ENCODE results near the gene GRID2. TPM values are rescaled to one million over a fixed set of nuclear protein-coding genes. Genes with fewer than 3 reads are reported as not detected.
A peak's percentile ranks its signal among the peaks of the same experiment; 100 is the strongest.

The GRID2 gene
- total RNA-seq, 1 donor = not detected

DNA sequence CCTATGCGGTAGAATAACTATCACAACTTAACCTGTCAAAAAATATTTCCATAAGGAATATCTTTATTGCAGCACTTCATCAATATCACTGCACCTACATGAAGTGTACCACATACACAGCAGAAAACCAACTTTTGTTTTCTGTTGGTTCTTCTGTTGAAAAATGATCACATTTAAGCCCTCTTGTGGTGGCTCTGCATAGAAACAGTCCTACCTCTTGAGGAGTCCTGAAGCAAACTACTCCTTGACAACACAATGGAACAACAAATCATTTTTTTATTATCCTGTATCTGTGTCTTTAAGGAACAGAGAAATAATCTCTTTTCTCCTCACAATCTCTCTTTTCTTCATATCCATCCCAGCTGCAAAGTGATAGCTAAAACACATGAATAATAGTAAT, 1484.9 kb downstream of the GRID2 start:
- no peak overlapping the region for H3K4me3 ChIP-seq (ENCODE audit: low read depth, low read length)
- peak; percentile 15 for DNase-seq (ENCODE audit: low read depth)

GRCh38 chr4:93791570-93792195, 1487.9 kb downstream of the GRID2 start:
- peak; percentile 43 for DNase-seq (ENCODE audit: low read depth)
- TF ChIP-seq, protein P1, sequence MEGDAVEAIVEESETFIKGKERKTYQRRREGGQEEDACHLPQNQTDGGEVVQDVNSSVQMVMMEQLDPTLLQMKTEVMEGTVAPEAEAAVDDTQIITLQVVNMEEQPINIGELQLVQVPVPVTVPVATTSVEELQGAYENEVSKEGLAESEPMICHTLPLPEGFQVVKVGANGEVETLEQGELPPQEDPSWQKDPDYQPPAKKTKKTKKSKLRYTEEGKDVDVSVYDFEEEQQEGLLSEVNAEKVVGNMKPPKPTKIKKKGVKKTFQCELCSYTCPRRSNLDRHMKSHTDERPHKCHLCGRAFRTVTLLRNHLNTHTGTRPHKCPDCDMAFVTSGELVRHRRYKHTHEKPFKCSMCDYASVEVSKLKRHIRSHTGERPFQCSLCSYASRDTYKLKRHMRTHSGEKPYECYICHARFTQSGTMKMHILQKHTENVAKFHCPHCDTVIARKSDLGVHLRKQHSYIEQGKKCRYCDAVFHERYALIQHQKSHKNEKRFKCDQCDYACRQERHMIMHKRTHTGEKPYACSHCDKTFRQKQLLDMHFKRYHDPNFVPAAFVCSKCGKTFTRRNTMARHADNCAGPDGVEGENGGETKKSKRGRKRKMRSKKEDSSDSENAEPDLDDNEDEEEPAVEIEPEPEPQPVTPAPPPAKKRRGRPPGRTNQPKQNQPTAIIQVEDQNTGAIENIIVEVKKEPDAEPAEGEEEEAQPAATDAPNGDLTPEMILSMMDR (IDR thresholded peaks at IDR 0.05; ENCODE audit: insufficient read depth, low read depth, low read length) = peak; percentile 85
- no peak overlapping the region for H3K4me3 ChIP-seq (ENCODE audit: low read depth, low read length)

More for the DNA sequence above, 1484.9 kb downstream of the GRID2 start:
- TF ChIP-seq, protein P1 (IDR thresholded peaks at IDR 0.05; ENCODE audit: insufficient read depth, low read depth, low read length) = peak; percentile 38

DNA sequence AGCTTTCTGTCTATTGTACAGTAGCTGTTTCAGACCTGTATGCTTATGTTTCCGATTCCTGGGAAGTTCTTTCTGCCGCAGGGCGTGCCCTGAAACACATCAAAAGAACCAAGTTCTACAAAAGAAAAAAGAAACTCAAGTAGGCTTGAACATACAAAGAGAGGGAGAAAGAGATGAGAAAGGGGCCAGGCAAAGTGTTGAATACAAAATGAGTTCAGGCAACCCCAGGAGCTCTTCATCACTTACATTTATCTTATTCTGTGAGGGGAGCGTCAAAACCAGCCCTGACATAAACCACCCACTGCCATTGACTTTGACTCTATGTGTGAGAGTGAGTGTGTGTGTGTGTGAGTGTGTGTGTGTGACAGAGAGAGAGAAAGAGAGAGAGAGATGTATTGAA, 1498.3 kb downstream of the GRID2 start:
- no peak overlapping the region for H3K4me3 ChIP-seq (ENCODE audit: low read depth, low read length)
- no peak for DNase-seq (ENCODE audit: low read depth)
- TF ChIP-seq, protein P1 (IDR thresholded peaks at IDR 0.05; ENCODE audit: insufficient read depth, low read depth, low read length) = no peak

DNA sequence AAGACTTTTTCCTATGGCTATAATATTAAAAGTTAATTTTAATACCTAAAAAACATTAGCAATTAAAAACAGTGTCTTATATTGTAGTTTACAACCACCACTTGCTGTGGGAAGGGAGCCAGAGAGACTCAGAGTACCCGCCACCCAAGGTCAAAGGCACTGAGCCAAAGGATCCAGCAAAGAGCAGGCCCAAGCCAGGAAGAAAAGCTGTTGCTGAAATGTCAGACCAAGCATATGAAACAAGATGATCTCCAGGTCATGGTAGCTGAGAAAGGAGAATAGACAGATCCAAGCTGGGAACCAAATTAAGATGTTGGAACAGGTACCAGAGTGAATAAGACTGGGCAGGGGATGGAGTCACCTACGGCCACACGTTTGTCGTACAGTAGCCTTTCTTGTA, 1506.0 kb downstream of the GRID2 start:
- TF ChIP-seq, protein P1 (IDR thresholded peaks at IDR 0.05; ENCODE audit: insufficient read depth, low read depth, low read length) = no peak

GRCh38 chr4:93810340-93810992, 1506.7 kb downstream of the GRID2 start:
- DNase-seq (ENCODE audit: low read depth) = no peak
- TF ChIP-seq, protein P1 (IDR thresholded peaks at IDR 0.05; ENCODE audit: insufficient read depth, low read depth, low read length) = no peak
- H3K4me3 ChIP-seq (ENCODE audit: low read depth, low read length) = no peak overlapping the region

More for the DNA sequence above, 1506.0 kb downstream of the GRID2 start:
- H3K4me3 ChIP-seq (ENCODE audit: low read depth, low read length) = no peak overlapping the region
- DNase-seq (ENCODE audit: low read depth) = no peak

DNA sequence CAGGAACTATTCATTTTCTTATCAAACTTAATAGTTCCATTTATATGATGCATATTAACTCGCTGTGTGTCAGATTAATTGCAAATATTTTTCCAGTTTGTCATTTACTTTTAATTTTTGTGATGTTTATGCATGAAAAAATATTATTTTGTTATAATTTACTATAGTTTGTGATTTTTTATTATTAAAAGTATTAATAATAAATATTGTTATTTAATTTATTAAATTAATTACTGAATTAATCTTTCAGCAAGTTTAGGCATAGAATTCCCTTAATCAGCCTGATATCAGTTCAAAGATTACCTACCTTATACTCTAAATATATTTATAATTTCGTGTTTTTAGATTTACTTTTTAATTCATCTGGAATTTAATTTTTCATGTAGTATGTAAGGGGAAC, 1509.3 kb downstream of the GRID2 start:
- no peak overlapping the region for H3K4me3 ChIP-seq (ENCODE audit: low read depth, low read length)
- TF ChIP-seq, protein P1 (IDR thresholded peaks at IDR 0.05; ENCODE audit: insufficient read depth, low read depth, low read length) = no peak
- DNase-seq (ENCODE audit: low read depth) = no peak
